GM21576 (cell line): ENCODE data around the gene CHST8.

Experiments used
- ATAC-seq: cut with Tn5 transposase; IDR thresholded peaks from one replicate; pipeline ENCODE4 v1.9.1; 2021; ENCODE audit warnings: mild to moderate bottlenecking, moderate library complexity; ENCODE audit not compliant: unreplicated experiment

Gene CHST8

DNA sequence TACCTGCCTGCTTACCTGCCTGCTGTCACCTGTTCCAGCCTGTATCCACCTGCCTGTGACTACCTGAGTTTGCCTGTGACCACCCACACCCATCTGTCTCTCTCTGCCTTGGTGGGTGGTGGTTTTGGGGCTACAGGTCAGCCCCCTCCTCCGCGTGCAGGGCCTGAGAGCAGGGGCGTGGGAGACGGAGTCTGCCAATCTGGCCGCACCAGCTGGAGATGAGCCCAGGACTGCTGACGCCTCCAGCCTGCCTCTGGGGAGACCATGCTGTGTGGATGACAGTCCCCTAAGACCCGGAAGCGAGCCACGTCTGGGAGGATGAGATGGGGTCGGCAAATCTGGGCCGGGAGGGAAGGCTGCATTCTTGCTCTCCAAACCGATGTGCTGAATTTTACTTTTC, 159.0 kb downstream of the CHST8 start:
- no peak for ATAC-seq

GRCh38 chr19:33781415-33781935, 159.7 kb downstream of the CHST8 start:
- no peak for ATAC-seq

GRCh38 chr19:33781996-33782395, 160.2 kb downstream of the CHST8 start:
- no peak for ATAC-seq

DNA sequence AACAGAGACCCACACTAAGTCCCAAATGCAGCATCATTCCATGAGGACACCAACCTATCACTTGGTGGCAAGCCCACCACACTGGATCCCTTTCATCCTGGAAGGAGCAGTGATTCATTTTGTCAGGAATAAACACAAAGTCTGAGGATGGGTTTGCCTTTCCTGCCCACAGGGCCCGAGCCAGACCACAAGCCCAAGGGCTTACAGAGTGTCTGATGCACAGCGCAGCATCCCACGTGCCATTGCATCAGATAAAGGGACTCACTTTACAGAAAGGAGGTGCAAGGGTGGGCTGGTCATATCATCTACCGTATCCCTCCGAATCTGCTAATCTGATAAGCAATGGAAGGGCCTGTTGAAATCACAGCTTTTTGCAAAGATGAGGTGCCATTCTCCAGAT, 162.7 kb downstream of the CHST8 start:
- ATAC-seq: no peak

DNA sequence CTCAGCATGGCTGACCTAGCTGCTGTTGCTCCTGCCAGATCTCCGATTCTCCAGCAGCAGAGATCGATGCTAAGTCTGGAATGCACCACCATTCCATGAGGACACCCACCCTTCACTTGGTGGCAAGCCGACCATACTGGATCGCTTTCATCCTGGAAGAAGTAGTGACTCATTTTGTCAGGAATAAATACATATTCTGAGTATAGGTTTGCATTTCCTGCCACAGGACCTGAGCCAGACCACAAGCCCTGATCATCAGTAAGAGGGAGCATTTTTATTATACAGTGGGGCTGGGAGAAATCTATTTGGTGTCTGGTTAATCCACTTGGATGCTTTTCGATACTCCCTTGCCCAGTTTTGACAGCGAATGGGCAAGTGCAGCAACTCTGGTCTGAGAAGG, 164.0 kb downstream of the CHST8 start:
- ATAC-seq: no peak

DNA sequence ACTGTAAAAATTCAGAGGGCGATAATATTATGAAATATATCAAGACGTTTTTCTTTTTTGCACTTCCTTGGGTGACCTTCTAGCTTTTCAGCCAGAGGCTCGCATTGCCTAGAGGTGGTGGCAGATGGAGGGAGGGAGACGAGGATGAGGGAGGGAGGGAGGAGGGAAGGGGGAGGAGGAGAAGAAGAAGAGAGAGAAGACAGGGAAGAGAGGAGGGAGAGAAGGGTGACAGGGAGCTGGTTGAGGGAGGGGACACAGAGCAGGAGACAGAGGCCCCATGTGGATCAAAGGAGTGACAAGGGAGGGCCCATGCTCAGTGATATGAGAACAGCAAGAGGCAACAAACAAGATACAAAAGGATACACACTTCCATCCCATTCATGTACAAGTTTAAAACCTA, 166.9 kb downstream of the CHST8 start:
- no peak for ATAC-seq

DNA sequence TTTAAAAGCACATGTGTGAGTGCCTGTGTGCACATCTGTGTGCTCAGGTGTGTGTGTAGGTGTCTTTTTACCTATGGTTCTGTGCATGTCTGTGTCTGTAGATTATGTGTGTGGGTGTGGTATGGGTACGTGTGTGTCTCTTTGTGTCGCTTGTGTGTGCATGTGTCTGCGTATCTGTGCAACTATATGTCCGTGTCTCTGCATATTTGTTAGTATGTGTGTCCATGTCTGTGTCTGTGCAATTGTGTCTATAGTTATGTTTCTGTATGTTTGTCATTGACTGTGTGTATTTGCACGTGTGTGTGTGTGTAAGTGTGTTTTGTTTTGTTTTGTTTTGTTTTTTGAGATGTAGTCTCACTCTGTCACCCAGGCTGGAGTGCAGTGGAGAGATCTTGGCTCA, 167.6 kb downstream of the CHST8 start:
- ATAC-seq: no peak

DNA sequence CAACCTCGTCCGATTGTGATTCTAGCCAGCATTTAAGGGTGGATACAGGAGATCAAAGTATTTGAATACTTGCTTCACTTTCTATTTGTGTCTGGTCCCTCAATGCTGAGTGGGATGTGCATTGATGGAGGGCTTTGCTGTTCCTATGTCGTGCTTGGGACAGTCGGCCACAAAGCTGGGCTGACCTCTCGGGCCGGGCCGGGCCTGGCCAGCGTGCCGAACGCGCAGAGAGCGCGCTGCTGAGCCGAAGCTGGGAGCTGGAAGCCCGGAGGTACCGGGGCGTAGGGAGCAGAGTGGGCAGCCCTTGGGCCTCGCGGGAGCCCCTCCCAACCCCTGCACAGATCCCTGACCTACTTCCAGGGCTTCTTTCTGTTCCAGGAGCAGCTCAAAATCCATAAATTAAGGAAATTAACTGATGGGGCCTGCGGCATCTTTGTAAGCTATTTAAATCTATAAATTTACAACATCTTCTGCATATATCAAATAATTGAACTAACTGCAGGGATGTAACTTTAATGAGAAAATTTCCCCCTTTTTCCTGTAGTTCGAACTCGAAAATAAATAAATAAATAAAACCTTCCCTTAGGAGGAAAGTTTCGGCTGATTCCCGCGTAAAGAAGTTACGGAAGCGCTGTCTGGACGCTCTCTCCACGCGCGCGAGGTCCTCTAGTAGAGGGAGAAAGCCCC, 173.1 kb downstream of the CHST8 start:
- no peak for ATAC-seq

- no peak for ATAC-seq
Measured at GRCh38 chr19:33795370-33796163, 173.8 kb downstream of the CHST8 start.

- ATAC-seq: no peak
Measured at GRCh38 chr19:33796164-33796875, 174.6 kb downstream of the CHST8 start, which contains the start of gene KCTD15. KCTD15 (plus strand) TSS chr19:33796870; CDS start chr19:33800455, 3,585 bp downstream.

GRCh38 chr19:33797802-33798671, 176.3 kb downstream of the CHST8 start:
- no peak for ATAC-seq

DNA sequence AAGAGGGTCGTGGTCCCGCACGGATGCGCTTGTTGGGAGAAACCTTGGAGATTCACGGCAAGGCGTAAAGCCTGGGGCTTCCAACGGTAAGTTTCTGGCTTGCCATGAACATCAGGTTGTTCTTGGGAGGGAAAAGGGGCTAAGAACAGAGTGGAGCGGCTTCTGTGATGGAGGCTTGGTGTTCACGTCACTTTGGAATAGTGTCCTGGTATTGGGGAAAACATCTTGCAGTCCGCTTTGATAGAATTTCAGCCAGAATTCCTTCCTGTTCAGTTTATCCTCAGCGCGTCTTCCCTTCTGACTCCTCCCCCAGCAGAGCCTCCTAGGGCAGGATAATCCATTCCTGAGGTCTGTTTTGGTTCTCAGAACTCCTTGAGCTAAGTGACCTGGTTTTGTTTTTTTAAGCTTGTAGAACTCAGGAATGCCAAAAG, 176.9 kb downstream of the CHST8 start:
- no peak for ATAC-seq

DNA sequence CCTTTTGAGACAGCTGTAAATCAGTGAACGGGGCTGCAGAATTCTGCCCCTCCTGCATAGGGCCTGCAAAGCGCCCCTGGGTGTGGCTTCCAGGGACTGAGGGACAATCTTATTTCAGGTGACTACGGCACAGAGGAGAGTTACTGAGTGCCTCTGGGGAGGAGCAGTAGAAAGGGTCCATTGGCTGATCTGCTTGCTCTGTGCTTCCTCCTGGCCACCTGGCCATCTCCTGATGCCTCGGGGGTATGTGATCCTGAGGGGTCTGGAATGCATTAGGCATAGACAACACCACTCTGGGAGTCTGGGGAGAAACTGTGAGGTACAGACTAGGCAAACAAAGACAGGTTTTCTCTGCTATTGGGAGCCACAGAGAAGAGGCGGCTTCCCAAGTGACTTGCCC, 177.7 kb downstream of the CHST8 start:
- no peak for ATAC-seq

DNA sequence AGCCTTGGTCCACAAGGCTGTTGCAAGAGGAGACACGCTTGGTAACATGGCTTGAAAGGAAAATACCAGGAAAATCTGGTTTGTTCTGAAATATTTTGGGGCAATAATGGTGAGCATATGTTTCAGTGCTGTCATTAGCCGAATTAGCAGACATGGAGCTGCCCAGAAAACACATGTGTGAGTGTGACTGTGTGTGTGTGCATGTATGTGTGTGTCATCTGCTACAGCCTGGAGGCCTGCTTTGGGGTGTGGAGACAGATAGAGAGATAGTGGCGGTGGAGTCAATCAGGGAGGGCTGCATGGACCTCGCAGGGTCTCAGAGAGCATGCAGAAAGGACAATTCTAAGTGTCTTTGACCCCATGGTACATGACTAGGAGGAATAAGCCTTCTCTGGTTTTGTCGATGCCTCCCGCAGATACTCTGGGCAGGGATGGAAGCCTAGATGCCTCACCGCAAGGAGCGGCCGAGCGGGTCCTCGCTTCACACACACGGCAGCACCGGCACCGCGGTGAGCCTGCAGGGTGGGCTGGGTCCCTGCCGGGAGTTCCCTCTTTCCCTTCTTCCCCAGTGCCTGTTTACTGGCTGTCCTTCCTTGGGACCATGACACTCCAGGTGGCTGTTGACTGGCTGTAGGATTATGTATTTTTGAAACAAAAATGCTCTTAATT, 178.4 kb downstream of the CHST8 start:
- no peak for ATAC-seq

DNA sequence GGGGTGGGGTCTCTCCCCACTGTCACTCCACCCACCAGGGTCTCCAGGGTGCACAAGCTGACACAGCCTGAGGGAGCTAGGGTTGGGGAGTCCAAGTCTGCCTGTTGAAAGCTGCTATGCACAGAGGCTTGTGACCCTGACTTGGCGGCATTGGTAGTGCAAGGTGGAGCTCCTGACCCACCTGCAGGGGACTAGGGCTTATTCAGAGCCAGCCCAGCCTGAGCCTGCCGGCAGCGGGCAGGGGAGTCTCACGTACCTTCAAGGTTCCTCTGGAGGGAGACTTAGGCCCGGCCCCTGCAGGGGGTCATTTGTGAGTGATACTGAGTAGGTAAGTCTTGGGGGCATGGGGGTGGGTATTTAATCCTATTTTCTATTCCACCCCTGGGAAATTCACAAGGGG, 179.7 kb downstream of the CHST8 start:
- ATAC-seq: no peak

DNA sequence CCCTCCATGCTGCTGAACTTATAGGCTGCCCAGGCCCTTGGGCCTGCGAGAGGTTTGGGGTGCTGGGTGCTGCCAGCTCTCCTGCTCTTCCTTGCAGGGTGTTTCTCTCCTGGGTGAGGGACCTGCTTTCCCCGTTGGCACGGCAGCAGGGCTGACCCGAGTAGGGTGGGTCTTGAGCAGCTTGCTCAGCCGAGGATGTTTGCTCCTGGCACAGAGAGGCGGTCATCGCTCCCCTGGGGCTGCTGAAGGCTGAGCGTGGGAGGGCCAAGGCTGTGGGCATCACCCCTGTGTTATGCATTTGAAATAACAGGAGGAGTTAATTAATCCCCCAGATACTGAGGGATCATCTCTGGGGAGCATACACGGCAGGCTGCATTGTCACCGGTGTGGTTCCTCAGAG, 180.2 kb downstream of the CHST8 start:
- no peak for ATAC-seq

DNA sequence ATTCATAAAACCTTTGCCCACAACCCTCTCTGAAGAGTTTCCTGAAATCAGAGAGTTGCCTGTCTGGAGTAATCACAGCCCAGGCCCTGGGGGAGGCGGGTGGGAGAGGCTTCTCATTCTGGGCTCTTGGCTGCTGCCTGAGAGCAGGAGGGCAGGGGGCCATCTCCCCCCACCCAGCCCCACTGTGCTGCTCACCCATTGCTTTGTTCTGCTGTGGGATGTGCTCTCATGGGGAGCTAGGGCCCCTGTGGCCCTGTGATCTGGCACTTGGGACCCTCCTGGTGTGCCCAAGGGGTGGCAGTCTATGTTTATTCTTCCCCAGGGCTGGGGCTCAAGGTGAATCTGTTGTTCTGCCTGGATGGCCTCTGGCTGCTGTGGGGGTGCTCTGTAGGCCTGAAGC, 181.0 kb downstream of the CHST8 start:
- no peak for ATAC-seq

- ATAC-seq: no peak
Measured at GRCh38 chr19:33803383-33803782, 181.6 kb downstream of the CHST8 start.

DNA sequence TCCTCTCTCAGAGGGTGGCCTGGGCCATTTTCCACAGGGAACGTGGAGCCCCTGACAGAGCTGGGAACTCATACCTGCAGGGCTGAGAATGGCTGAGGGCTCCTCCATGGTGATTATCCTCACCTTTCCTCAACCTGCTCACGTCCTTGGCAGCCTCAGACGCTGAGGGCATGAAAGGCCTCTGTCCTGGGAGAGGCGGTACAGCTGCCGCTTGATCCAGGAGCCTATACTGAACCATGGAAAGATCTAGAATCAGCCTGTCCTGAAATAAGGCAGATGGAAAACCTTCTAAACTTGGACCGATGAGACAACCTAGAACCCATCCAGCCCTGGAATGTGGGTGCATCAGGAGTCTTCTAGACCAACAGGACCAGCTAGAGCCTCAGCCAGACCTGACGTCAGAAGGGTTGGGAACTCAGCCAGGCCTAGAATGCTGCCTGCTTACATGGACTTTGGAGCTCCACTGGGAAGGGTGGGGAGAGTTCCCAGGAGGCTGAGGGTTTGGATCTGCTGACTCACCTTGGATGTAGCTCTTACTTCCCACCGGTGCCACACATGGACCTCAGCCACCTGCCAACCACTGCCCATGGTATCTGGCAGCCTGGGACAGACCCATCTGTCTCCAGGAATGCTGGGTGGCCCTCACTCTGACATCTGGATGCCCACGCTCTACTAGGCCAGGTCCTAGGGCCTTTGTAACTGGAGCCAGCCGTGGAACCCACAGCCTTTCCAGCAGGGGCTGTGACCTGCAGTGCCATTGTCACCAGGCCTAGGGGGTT, 182.5 kb downstream of the CHST8 start:
- ATAC-seq: no peak
